Vagina (tissue), 2 donors: ENCODE results near the gene SLC5A6.

Experiments used
- CTCF ChIP-seq, 3 experiments: fragments of 450-650 bp in 2 of 3; fragments of 200-600 bp in 1 of 3; sonication (generic) in 1 of 3; IDR thresholded peaks; one replicate each; pipeline ENCODE4 v1.5.1; 2017 to 2019; ENCODE audit warnings: antibody characterized with exemption in 3 of 3, mild to moderate bottlenecking in 2 of 3, moderate library complexity in 2 of 3
- POLR2AphosphoS5 ChIP-seq, 2 donors: sonication (generic); formaldehyde crosslinking; IDR thresholded peaks; one replicate each; pipeline ENCODE4 v1.9.0; 2017; ENCODE audit warnings: antibody characterized with exemption in 2 of 2, mild to moderate bottlenecking in 2 of 2, low read depth in 1 of 2; ENCODE audit not compliant: insufficient read depth in 1 of 2

DNA sequence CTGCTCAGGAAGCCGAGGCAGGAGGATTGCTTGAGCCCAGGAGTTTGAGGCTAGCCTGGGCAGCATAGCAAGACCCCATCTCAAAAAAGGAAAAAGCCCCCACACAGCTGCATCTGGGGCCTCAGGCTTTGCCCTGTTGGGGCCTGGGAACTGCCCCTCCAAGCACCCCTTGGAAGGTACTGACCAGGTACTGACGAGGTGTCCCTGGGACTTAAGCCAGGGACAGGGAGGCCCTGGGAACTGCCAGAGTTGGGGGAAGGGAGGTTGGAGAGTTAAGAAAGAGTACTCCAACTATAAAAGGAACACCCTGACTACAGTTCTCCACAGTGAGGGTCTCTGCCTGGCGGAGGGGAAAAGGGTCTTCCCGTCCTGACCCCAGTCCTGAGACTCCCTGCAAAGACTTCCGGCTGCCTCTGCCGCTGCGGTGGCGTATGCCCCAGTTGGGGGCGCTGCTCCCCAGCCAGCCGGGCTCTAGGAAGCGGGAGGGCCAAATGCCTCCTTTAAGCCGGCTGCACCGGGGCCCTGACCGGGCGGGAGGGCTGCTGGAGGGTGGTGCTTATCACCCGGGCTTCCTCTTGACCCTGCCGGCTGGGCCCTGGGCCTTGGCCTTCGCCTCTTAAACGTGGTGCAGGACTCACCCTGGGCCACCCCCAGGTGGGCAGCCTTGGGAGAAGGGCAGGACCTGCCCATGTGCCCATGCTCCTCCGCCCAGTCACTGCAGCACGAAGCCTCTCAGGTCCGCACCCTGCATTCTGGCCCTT lies 38.0 kb upstream of the SLC5A6 start:
- TF ChIP-seq CTCF (IDR thresholded peaks at IDR 0.05) (peak in 1 of 3 experiments; percentile 23), POLR2AphosphoS5 (IDR thresholded peaks at IDR 0.05; ENCODE audit: insufficient read depth in 1 of 2, low read depth in 1 of 2) (no peak)
